ENCODE measurements around the gene GSTA1.
"Not testable (repeated sequence)": the region's sequence is repeated elsewhere in the genome, so short reads cannot be mapped to it uniquely, and the experiment has no call there.

The GSTA1 gene

GRCh38 chr6:52801188-52801841 is 2.3 kb downstream of the GSTA1 start:
- TF ChIP-seq CTCF (IDR thresholded peaks at IDR 0.05): no peak
- Histone ChIP-seq H3K27me3 (ENCODE audit: control insufficient read depth, insufficient read depth, low read length) (no peaks in the 10 kb centered on the region), H3K4me3 (ENCODE audit: low read depth, low read length) (no peak overlapping the region)

GRCh38 chr6:52799272-52799671 is 4.3 kb downstream of the GSTA1 start:
- not testable (repeated sequence) for H3K9ac ChIP-seq; H3K4me3 ChIP-seq (ENCODE audit: low read depth, low read length); H3K36me3 ChIP-seq (ENCODE audit: control insufficient read depth, insufficient read depth, low read length); H3K27ac ChIP-seq; H3K79me2 ChIP-seq; H2AFZ ChIP-seq; H3K9me3 ChIP-seq (ENCODE audit: control insufficient read depth, low read length); H3K27me3 ChIP-seq (ENCODE audit: control insufficient read depth, insufficient read depth, low read length); H3K4me1 ChIP-seq; H3K4me2 ChIP-seq (ENCODE audit: low read length)

More at GRCh38 chr6:52801188-52801841, 2.3 kb downstream of the GSTA1 start:
- Histone ChIP-seq H2AFZ (no peak overlapping the region), H3K36me3 (ENCODE audit: control insufficient read depth, insufficient read depth, low read length) (no peaks in the 10 kb centered on the region), H3K79me2 (no peaks in the 10 kb centered on the region), H3K4me2 (ENCODE audit: low read length) (no peak overlapping the region), H3K4me1 (no peaks in the 10 kb centered on the region), H3K27ac (no peak overlapping the region), H3K9ac (no peak overlapping the region), H3K9me3 (ENCODE audit: control insufficient read depth, low read length) (no peaks in the 10 kb centered on the region)

- H3K9ac ChIP-seq; H3K9me3 ChIP-seq (ENCODE audit: control insufficient read depth, low read length); H3K36me3 ChIP-seq (ENCODE audit: control insufficient read depth, insufficient read depth, low read length); H3K4me2 ChIP-seq (ENCODE audit: low read length); H3K27ac ChIP-seq; H3K27me3 ChIP-seq (ENCODE audit: control insufficient read depth, insufficient read depth, low read length); H3K4me3 ChIP-seq (ENCODE audit: low read depth, low read length); H2AFZ ChIP-seq; H3K4me1 ChIP-seq; H3K79me2 ChIP-seq: not testable (repeated sequence)
Observed at GRCh38 chr6:52794366-52794765, 9.2 kb downstream of the GSTA1 start.

GRCh38 chr6:52790861-52791260 is 12.8 kb downstream of the GSTA1 start:
- no peak for TF ChIP-seq CTCF (IDR thresholded peaks at IDR 0.05)
- Histone ChIP-seq H3K4me2 (ENCODE audit: low read length) (no peak overlapping the region), H3K4me3 (ENCODE audit: low read depth, low read length) (no peak overlapping the region), H3K9ac (no peak overlapping the region), H3K36me3 (ENCODE audit: control insufficient read depth, insufficient read depth, low read length) (no peaks in the 10 kb centered on the region), H3K27me3 (ENCODE audit: control insufficient read depth, insufficient read depth, low read length) (no peaks in the 10 kb centered on the region), H2AFZ (no peak overlapping the region), H3K79me2 (no peaks in the 10 kb centered on the region), H3K9me3 (ENCODE audit: control insufficient read depth, low read length) (no peaks in the 10 kb centered on the region), H3K27ac (no peak overlapping the region), H3K4me1 (no peaks in the 10 kb centered on the region)

- H3K4me2 ChIP-seq (ENCODE audit: low read length); H3K9ac ChIP-seq: not testable (repeated sequence)
Observed at GRCh38 chr6:52789658-52790057, 14.0 kb downstream of the GSTA1 start.

GRCh38 chr6:52788478-52788877 is 15.1 kb downstream of the GSTA1 start:
- no peak overlapping the region for H3K4me3 ChIP-seq (ENCODE audit: low read depth, low read length)
- H3K9me3 ChIP-seq (ENCODE audit: control insufficient read depth, low read length): no peaks in the 10 kb centered on the region
- no peaks in the 10 kb centered on the region for H3K79me2 ChIP-seq
- no peak overlapping the region for H3K27ac ChIP-seq
- H3K4me2 ChIP-seq (ENCODE audit: low read length): no peak overlapping the region
- H3K9ac ChIP-seq: no peak overlapping the region
- no peak overlapping the region for H2AFZ ChIP-seq
- no peaks in the 10 kb centered on the region for H3K4me1 ChIP-seq
- H3K36me3 ChIP-seq (ENCODE audit: control insufficient read depth, insufficient read depth, low read length): no peaks in the 10 kb centered on the region
- no peak for TF ChIP-seq CTCF (IDR thresholded peaks at IDR 0.05)
- no peaks in the 10 kb centered on the region for H3K27me3 ChIP-seq (ENCODE audit: control insufficient read depth, insufficient read depth, low read length)

More at GRCh38 chr6:52789658-52790057, 14.0 kb downstream of the GSTA1 start:
- H3K27me3 ChIP-seq (ENCODE audit: control insufficient read depth, insufficient read depth, low read length); H2AFZ ChIP-seq; H3K27ac ChIP-seq; H3K36me3 ChIP-seq (ENCODE audit: control insufficient read depth, insufficient read depth, low read length); H3K4me3 ChIP-seq (ENCODE audit: low read depth, low read length); H3K9me3 ChIP-seq (ENCODE audit: control insufficient read depth, low read length); H3K79me2 ChIP-seq; H3K4me1 ChIP-seq: not testable (repeated sequence)
